ENCODE measurements around the gene SLC22A5. TPM values are rescaled to one million over a fixed set of nuclear protein-coding genes. Genes with fewer than 3 reads are reported as not detected.

SLC22A5 gene
- total RNA-seq: 10.5 TPM

- DNase-seq: peak; percentile 71
Measured at GRCh38 chr5:132369474-132370180, at the start of gene SLC22A5. SLC22A5 (plus strand) TSS chr5:132369710; CDS start chr5:132369973, 263 bp downstream.

DNA sequence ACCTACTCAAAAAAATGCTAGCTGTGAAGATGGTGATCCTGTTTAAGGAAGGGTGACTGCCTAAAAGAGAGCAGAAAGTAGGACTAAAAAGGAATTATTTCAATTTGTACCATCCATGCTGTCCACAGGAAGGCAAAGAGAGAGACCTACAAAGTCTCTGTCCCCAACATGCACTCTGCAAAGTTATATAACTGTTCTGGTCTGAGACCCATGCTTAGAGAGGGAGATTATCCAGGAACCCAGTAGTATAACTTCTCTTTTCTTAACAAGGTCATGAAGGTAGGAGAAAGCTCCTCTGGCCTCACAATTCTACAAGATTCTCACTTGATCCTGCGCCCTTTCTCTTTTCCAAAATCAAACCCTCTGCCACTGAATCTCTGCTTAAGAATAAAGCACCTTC lies 49.5 kb upstream of the SLC22A5 start:
- DNase-seq: no peak

GRCh38 chr5:132321109-132321721 lies 48.3 kb upstream of the SLC22A5 start:
- DNase-seq: no peak

GRCh38 chr5:132322266-132322665 lies 47.2 kb upstream of the SLC22A5 start:
- no peak for DNase-seq

GRCh38 chr5:132323202-132323601 lies 46.3 kb upstream of the SLC22A5 start:
- DNase-seq: no peak

DNA sequence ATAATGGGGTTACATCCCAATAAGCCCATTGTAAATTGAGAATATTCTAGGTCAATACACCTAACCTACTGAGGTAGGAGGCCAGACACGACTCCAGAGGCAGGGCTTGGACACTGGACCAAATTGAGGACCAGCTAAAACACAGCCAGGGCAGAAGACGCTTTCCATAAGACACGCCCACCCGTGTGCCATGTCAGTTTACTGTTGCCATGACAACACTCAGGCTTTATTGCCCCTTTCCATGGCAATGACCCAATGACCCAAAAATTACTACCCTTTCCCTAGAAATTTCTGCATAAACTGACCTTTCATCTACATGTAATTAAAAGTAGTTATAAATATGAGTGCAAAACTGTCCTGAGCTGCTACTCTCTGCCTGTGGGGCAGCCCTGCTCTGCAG lies 43.8 kb upstream of the SLC22A5 start:
- no peak for DNase-seq

GRCh38 chr5:132327252-132327955 lies 42.1 kb upstream of the SLC22A5 start:
- DNase-seq: no peak

- no peak for DNase-seq
Measured at GRCh38 chr5:132334812-132335211, 34.7 kb upstream of the SLC22A5 start.

DNA sequence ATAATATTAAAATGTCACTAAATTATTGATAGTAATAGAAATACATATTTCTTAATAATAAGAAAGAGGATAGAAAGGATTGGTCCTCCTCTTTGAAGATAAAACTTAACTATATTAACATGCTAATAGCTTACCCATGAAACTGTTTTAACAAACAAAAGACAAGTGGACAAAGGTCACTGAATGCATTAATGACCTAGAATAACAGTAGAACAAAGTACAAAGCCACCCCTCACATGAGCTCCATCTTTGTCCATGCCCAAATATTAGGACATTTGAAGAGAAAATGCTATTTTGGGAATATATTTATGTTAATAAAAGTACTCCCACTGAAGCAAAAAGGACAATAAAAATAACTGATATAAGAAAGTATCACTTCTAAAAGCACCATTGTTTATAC lies 34.1 kb upstream of the SLC22A5 start:
- DNase-seq: no peak

DNA sequence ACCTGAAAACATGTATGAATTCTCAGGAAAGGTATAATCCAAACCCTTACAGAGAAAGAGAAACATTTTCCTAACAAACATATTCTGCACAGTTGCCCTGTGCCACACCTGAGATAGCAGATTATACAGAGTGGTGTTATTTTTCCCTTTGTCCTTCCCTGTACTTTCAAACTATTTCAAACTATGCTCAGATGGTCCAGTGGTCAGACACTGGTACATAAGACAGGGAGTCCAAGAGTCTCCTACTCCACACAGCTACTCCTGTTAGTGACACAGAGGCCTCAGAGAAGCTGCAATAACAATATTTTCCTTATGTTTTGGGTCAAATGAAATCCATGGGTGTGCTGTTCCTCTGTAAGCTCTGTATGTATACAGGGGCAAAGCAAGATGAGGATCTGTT lies 30.0 kb upstream of the SLC22A5 start:
- no peak for DNase-seq

GRCh38 chr5:132342291-132343180 lies 27.0 kb upstream of the SLC22A5 start:
- DNase-seq: no peak

- DNase-seq: no peak
Measured at GRCh38 chr5:132344775-132345514, 24.6 kb upstream of the SLC22A5 start.

- no peak for DNase-seq
Measured at GRCh38 chr5:132353486-132353995, 16.0 kb upstream of the SLC22A5 start.

- DNase-seq: no peak
Measured at GRCh38 chr5:132354381-132355139, 14.9 kb upstream of the SLC22A5 start.

- DNase-seq: no peak
Measured at GRCh38 chr5:132355140-132355765, 14.3 kb upstream of the SLC22A5 start.

DNA sequence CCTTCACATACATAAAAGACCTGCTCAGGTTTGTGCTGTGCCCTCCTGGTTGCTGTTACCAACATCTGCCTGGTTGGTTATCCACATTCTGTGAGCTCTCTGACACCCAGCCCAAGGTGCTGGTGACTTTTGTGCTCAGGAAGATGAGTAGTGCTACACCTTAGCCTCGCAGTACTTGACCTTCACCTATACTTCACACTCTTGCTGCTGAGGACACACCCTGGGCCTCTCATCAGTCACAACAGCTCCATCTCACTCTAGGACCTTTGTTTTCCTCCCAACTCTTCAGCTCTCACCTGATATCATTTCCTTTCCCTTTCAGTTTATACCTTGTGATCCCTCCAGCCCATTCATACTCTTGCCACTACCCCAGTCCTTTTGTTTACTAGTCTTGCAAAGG lies 10.7 kb upstream of the SLC22A5 start:
- DNase-seq: no peak

DNA sequence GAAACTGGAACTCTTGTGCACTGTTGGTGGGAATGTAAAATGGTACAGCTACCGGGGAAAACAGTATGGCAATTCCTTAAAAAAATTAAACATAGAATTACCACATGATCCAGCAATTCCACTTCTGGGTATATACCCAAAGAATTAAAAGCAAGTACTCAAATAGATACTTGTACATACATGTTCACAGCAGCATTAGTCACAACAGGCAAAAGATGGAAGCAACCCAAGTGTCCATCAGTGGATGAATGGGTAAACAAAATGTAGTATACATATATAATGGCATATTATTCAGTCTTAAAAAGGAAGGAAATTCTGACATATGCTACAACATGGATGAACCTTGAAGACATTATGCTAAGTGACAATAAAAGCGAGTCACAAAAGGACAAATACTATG lies 7.4 kb upstream of the SLC22A5 start:
- no peak for DNase-seq

GRCh38 chr5:132363431-132364112 lies 5.9 kb upstream of the SLC22A5 start:
- DNase-seq: no peak

DNA sequence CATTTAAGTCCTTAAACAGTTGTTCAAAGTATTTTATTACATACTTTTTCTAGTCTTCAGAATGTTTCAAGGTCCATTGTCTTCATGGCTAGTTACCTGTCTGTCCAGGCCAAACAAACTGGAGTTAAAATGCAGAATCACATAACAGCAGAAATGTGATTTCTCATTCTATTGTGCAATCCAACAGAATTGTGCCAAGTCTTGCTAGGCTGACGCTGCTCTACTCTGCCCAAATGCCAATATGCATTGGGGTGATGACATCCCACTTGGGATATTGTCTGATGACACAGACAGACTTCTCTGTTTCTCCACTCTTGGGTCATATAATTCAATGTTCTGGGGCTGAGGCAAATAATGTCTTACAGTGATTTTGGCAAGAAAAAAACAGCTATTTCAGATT lies 5.2 kb upstream of the SLC22A5 start:
- DNase-seq: no peak

- DNase-seq: no peak
Measured at GRCh38 chr5:132365213-132365612, 4.3 kb upstream of the SLC22A5 start.

Measured in occipital lobe (tissue), 2 donors.